Panc1 (cell line): Measurements from ENCODE around the gene MRPL16.

Experiments used
- CTCF ChIP-seq: fragments of 450-650 bp; IDR thresholded peaks from 2 replicates; pipeline ENCODE4 v1.5.1; 2017; ENCODE audit warnings: mild to moderate bottlenecking
- POLR2AphosphoS5 ChIP-seq: IDR thresholded peaks from 2 replicates; pipeline ENCODE4 v1.6.1; 2012; ENCODE audit warnings: mild to moderate bottlenecking, low read depth, low read length, moderate library complexity
- SIN3A ChIP-seq: IDR thresholded peaks from 2 replicates; pipeline ENCODE4 v1.6.1; 2012; ENCODE audit warnings: low read depth, mild to moderate bottlenecking, low read length, moderate library complexity, borderline replicate concordance; ENCODE audit not compliant: insufficient read depth

GRCh38 chr11:59822989-59823566, 12.5 kb upstream of the MRPL16 start:
- TF ChIP-seq POLR2AphosphoS5: no peak
- TF ChIP-seq SIN3A: no peak
- TF ChIP-seq CTCF: peak; percentile 78
